Vagina (tissue), 2 donors: ENCODE measurements around the gene JDP2. TPM values are rescaled to one million over a fixed set of nuclear protein-coding genes. Genes with fewer than 3 reads are reported as not detected.

Experiments
- DNase-seq, 2 donors: peaks; one replicate each; pipeline ENCODE4 v3.0.0-alpha.2; 2017; ENCODE audit errors: extremely low spot score in 2 of 2
- H3K27ac ChIP-seq: fragments of 200-600 bp; sonication (generic); one replicate; pipeline ENCODE4 v1.5.1; 2019
- H3K27me3 ChIP-seq: fragments of 200-600 bp; sonication (generic); one replicate; pipeline ENCODE4 v1.5.1; 2019
- H3K36me3 ChIP-seq, 2 donors: fragments of 200-600 bp; sonication (generic); one replicate each; pipeline ENCODE4 v1.5.1; 2017 to 2019
- H3K4me1 ChIP-seq: fragments of 200-600 bp; sonication (generic); one replicate; pipeline ENCODE4 v1.5.1; 2019
- H3K4me3 ChIP-seq, 2 donors: fragments of 200-600 bp; sonication (generic); 1 replicate in 1 of 2; 2 replicates in 1 of 2; pipeline ENCODE4 v1.5.1; 2016 to 2019
- H3K9me3 ChIP-seq: fragments of 200-600 bp; sonication (generic); one replicate; pipeline ENCODE4 v1.5.1; 2019
- CTCF ChIP-seq, 3 experiments: fragments of 450-650 bp in 2 of 3; fragments of 200-600 bp in 1 of 3; sonication (generic) in 1 of 3; IDR thresholded peaks; one replicate each; pipeline ENCODE4 v1.5.1; 2017 to 2019; ENCODE audit warnings: antibody characterized with exemption in 3 of 3, mild to moderate bottlenecking in 2 of 3, moderate library complexity in 2 of 3
- POLR2A ChIP-seq, 2 donors: fragments of 450-650 bp; IDR thresholded peaks; one replicate each; pipeline ENCODE4 v1.6.1; 2017; ENCODE audit warnings: antibody characterized with exemption in 2 of 2, mild to moderate bottlenecking in 2 of 2, moderate library complexity in 2 of 2
- POLR2AphosphoS5 ChIP-seq, 2 donors: sonication (generic); formaldehyde crosslinking; IDR thresholded peaks; one replicate each; pipeline ENCODE4 v1.9.0; 2017; ENCODE audit warnings: antibody characterized with exemption in 2 of 2, mild to moderate bottlenecking in 2 of 2, low read depth in 1 of 2; ENCODE audit not compliant: insufficient read depth in 1 of 2
- intact Hi-C: fragments of 100-400 bp; cut with DNase I; formaldehyde crosslinking; loops from one replicate; pipeline ENCODE4 v1.15.1; 2023
- total RNA-seq: library from RNA; depleted of rRNA; stranded (reverse); fragments of >200 nt; gene quantifications from one replicate; pipeline ENCODE4 v1.2.3, GENCODE V29; 2016

The JDP2 gene
- total RNA-seq, 1 donor from 2014 or later = 66.5 TPM

DNA sequence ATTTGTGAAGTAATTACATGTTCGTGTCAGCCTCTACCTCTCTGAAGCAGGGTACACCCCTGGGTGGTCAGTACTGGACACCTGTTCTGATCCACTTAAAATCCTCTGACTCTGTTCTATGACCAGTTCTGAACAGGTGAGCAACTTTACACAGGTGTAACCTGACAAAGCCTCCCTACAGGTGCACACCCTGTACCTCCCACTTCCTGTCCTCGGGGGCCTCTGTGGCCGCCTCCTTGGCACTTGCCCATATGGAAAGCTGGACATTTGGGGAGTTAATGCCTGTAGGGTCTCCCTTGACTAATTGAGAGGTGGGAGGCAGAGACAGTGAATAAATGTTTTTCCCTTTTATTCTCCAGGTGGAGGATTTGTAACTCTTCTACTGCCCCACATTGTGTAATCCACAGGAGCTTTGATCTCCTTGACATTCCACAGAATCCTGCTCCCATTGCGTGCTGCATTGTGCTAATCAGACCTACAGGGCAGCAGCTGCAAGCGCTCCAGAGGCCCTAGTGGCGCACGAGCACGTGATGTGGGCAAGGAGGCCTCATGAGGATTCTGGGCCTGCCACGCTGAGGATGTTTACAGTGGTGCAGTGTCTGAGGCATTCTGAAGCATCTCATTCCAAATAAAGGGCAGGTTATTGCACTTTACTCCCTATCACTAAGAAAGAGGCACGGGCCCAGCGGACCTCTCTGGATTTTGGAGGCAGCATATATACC, 48.6 kb downstream of the JDP2 start:
- Histone ChIP-seq H3K4me3 (no peak overlapping the region), H3K9me3 (no peaks in the 10 kb centered on the region), H3K27me3 (no peaks in the 10 kb centered on the region), H3K27ac (no peak overlapping the region), H3K36me3 (peaks cover 4 to 10% of the 10 kb centered on the region in 2 donors), H3K4me1 (no peaks in the 10 kb centered on the region)
- intact Hi-C loops = no loop called here
- TF ChIP-seq POLR2AphosphoS5 (IDR thresholded peaks at IDR 0.05; ENCODE audit: insufficient read depth in 1 of 2, low read depth in 1 of 2) = no peak
- no peak for TF ChIP-seq CTCF (IDR thresholded peaks at IDR 0.05)
- no peak for TF ChIP-seq POLR2A (IDR thresholded peaks at IDR 0.05)
- no peak for DNase-seq

- no peak for DNase-seq
- H3K9me3 ChIP-seq = no peaks in the 10 kb centered on the region
Measured at GRCh38 chr14:75477881-75478280, 50.1 kb downstream of the JDP2 start.

DNA sequence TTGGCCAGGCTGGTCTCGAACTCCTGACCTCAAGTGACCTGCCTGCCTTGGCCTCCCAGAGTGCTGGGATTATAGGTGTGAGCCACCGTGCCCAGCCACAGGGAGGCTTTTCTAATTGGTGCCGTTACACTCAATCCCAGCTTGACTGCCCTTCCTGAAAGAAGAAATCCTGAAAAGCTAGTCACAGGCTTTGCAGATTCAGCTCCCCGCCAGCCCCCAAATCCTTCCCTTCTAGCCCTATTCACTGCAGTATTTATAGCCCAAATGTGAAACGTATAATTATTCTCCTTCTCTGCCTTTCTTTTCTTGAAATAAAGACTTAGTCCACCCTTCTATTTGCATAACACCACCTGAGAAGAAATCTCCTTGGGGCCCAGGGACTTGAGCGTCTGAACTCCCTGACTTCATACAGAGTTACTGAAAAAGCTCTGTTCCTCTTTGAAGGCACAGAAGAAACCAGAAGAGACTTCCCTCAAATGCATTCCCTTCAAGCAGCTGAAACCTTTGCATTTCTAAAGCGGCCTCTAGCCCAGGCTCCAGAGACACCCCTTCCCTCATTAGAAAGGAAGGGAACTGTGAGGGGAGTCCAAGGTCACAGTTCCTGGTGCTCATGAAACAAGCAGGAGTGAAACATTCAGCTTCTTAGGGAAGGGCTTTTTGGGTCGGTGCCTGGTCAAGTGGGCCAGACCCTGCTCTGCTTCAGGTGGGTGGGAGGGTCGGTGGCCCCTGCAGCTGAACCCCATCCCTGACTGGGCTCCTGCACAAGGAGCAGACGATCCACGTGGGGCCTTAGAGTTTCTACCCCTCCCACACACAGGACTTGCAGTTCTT, 52.2 kb downstream of the JDP2 start:
- no peaks in the 10 kb centered on the region for H3K9me3 ChIP-seq
- no peaks in the 10 kb centered on the region for H3K36me3 ChIP-seq
- no peak for DNase-seq
- H3K4me3 ChIP-seq = no peak overlapping the region
- H3K4me1 ChIP-seq = no peaks in the 10 kb centered on the region
- intact Hi-C loops = loop anchor here (10.0 kb wide), 1 partner anchor 345 kb away; no protein-coding TSS in a partner anchor
- H3K27me3 ChIP-seq = no peaks in the 10 kb centered on the region
- H3K27ac ChIP-seq = no peak overlapping the region
- TF ChIP-seq POLR2AphosphoS5 (IDR thresholded peaks at IDR 0.05; ENCODE audit: insufficient read depth in 1 of 2, low read depth in 1 of 2) (no peak), POLR2A (IDR thresholded peaks at IDR 0.05) (no peak), CTCF (IDR thresholded peaks at IDR 0.05) (no peak)

More at GRCh38 chr14:75477881-75478280, 50.1 kb downstream of the JDP2 start:
- intact Hi-C loops = no loop called here
- TF ChIP-seq CTCF (IDR thresholded peaks at IDR 0.05) = no peak
- TF ChIP-seq POLR2A (IDR thresholded peaks at IDR 0.05) = no peak
- TF ChIP-seq POLR2AphosphoS5 (IDR thresholded peaks at IDR 0.05; ENCODE audit: insufficient read depth in 1 of 2, low read depth in 1 of 2) = no peak
- H3K27ac ChIP-seq = no peak overlapping the region
- no peaks in the 10 kb centered on the region for H3K4me1 ChIP-seq
- H3K36me3 ChIP-seq = no peaks in the 10 kb centered on the region
- no peak overlapping the region for H3K4me3 ChIP-seq
- no peaks in the 10 kb centered on the region for H3K27me3 ChIP-seq

DNA sequence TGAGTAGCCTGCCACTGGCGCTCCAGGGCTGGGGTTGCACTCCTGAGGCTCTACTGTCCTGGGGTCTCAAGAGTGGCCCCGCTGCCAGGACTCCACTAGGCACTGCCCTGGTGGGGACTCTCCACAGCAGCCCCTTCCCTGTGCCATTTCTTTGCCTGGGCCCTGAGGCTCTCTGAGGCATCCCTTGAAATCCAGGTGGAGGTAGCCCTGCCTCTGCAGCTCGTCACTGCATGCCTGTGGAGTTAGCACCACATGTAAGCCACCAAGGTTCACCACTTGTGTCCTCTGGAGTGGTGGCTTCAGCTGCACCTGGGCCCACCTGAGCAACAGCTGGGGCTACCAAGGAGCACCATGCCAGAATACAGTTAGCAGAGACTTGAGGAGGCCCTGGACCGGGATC, 54.5 kb downstream of the JDP2 start:
- no peak overlapping the region for H3K27ac ChIP-seq
- no peak overlapping the region for H3K4me3 ChIP-seq
- intact Hi-C loops = loop anchor here (10.0 kb wide), 1 partner anchor 348 kb away; no protein-coding TSS in a partner anchor
- no peak for TF ChIP-seq POLR2AphosphoS5 (IDR thresholded peaks at IDR 0.05; ENCODE audit: insufficient read depth in 1 of 2, low read depth in 1 of 2)
- no peak for TF ChIP-seq POLR2A (IDR thresholded peaks at IDR 0.05)
- no peak for TF ChIP-seq CTCF (IDR thresholded peaks at IDR 0.05)
- H3K9me3 ChIP-seq = no peaks in the 10 kb centered on the region
- no peaks in the 10 kb centered on the region for H3K4me1 ChIP-seq
- no peaks in the 10 kb centered on the region for H3K27me3 ChIP-seq
- H3K36me3 ChIP-seq = no peaks in the 10 kb centered on the region
- DNase-seq = peak in 1 of 2 donors; percentile 83
